Measurements from ENCODE around the gene PASD1.
"Not testable (repeated sequence)": the region's sequence is repeated elsewhere in the genome, so short reads cannot be mapped to it uniquely, and the experiment has no call there.

PASD1 gene, protein sequence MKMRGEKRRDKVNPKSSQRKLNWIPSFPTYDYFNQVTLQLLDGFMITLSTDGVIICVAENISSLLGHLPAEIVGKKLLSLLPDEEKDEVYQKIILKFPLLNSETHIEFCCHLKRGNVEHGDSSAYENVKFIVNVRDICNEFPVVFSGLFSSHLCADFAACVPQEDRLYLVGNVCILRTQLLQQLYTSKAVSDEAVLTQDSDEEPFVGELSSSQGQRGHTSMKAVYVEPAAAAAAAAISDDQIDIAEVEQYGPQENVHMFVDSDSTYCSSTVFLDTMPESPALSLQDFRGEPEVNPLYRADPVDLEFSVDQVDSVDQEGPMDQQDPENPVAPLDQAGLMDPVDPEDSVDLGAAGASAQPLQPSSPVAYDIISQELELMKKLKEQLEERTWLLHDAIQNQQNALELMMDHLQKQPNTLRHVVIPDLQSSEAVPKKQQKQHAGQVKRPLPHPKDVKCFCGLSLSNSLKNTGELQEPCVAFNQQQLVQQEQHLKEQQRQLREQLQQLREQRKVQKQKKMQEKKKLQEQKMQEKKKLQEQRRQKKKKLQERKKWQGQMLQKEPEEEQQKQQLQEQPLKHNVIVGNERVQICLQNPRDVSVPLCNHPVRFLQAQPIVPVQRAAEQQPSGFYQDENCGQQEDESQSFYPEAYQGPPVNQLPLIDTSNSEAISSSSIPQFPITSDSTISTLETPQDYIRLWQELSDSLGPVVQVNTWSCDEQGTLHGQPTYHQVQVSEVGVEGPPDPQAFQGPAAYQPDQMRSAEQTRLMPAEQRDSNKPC

DNA sequence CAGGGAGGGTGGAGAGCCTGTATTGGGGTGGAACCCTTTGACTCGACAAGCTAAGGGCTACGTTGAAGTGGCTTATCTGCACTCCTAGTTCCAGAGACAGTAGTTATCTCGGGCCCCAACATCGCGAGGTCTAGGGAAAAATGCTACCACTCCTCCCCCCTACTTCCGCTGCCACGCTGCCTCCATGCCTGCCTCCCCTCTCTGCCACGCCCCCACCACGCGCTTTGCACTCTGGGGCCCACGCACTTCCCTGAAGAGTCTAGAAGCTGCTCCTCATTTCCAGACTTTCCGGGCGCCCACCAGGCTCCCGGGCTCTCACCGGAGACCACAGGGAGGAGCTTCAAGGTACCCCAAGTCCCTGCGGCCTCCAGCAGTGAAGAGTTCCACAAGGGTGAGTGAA lies at the start of gene PASD1:
TSS of gene PASD1 (plus strand) at position 227 of the 400 bp plus-strand sequence. CDS start 37,879 bp downstream, outside the sequence.
- no peak for DNase-seq (ENCODE audit: low read depth in 4 of 4, low spot score in 1 of 4)

GRCh38 chrX:151515237-151515636 lies 48.2 kb upstream of the PASD1 start:
- DNase-seq (ENCODE audit: low read depth in 4 of 4, low spot score in 1 of 4), result no peak

DNA sequence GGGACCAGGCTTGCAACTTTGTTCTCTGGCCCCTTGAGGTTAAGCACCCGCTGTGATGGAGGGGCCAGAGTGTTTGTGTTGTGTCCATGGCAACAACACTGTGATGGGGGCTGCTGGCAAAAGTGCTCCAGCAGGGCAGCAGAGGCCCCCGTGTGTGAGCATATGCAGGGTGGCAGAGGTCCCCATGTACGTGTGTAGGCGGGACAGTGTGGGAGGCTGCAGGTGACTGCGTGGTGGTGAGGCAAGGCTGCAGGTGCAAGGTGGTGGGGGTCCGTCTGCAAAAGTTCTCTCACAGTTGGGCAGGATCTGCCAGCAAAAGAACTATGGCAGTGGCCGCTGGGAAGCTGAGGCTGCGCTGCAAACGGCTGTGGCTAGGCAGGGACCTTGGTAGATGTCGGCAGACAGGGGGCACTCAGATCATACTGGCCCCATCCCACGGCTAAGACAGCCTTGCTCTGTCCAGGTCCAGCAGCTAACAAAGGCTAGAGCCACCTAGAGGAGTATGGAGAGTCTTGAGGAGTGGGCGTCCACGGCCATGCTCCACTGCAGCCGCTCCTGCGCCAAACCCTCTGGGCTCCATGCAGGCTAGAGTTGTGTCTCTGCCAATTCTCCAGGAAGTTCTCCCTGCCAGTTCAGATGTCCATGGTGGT lies 46.8 kb upstream of the PASD1 start:
- DNase-seq (ENCODE audit: low read depth in 4 of 4, low spot score in 1 of 4), result no peak

DNA sequence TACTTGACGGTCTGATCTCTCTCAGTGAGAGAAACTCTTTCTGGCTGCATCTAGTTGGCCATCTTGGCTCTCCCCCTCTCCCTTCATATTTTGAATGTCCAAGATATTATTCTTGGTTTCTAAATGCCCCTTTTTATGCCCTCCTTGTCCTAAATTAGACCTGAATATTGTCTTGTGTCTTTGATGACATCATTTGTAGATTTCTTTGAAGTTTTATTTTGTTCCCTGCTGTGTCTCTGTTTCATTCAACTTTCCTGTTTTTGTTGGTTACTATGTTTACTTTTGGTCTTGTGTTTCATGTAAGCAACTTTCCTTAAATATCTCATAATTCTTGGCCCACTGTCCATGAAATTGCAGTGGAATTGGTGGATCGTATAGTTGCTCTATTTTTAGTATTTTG lies 46.1 kb upstream of the PASD1 start:
- no peak for DNase-seq (ENCODE audit: low read depth in 4 of 4, low spot score in 1 of 4)

DNA sequence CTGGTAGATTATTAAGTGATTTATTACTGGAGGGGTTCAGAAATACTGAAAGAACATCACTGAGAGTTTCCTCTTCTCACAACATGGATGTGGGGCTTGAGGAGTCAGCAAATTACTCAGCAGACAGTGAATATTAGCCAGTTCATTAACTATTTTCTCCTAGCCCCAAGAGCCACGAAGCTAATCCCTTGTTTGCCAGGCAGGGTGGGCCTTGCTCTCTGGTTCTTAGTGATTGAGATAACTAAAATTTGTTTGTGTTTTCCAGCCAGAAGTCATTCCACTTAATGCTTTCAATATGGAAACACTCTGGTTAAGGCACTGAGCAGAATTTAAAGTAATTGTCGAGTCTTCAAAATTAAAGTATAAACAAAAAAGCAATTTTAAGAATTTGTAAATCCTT lies 40.1 kb upstream of the PASD1 start:
- DNase-seq (ENCODE audit: low read depth in 4 of 4, low spot score in 1 of 4), result no peak

DNA sequence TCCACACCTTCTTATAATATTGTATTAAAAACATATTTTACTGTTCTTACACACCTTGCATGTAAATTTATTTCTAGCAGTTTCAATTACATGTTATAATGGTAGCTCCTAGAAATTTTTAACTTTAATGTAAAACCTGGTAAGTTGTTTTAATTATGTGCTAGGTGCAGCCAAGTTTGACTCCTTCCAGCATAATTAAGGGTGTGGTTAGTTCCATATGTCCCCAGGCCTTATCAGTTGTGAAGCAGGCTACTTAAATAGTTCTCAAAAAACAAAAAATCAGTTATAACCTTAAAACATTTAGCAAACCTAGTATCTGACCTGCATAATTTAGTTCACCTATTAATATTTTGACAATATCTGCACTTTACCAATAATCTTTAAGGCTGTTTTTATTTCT lies 26.9 kb upstream of the PASD1 start:
- DNase-seq (ENCODE audit: low read depth in 4 of 4, low spot score in 1 of 4), result no peak

- DNase-seq (ENCODE audit: low read depth in 4 of 4, low spot score in 1 of 4), result no peak
Observed at GRCh38 chrX:151537572-151537971, 25.9 kb upstream of the PASD1 start.

GRCh38 chrX:151538190-151539122 lies 25.0 kb upstream of the PASD1 start:
- DNase-seq (ENCODE audit: low read depth in 4 of 4, low spot score in 1 of 4), result no peak

GRCh38 chrX:151543706-151544105 lies 19.8 kb upstream of the PASD1 start:
- DNase-seq (ENCODE audit: low read depth in 4 of 4, low spot score in 1 of 4), result no peak

DNA sequence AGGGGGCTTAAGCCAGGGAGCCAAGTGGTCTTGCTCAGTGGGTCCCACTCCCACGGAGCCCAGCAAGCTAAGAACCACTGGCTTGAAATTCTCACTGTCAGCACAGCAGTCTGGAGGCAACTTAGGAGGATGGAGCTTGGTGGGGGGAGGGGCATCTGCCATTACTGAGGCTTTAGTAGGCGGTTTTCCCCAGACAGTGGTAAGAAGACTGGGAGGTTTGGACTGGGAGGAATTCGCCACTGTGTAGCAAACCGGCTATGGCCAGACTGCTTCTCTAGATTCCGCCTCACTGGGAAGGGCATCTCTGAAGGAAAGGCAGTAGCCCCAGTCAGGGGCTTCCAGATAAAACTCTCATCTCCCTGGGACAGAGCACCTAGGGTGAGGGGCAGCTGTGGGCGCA lies 17.2 kb upstream of the PASD1 start:
- DNase-seq (ENCODE audit: low read depth in 4 of 4, low spot score in 1 of 4), result not testable (repeated sequence)

DNA sequence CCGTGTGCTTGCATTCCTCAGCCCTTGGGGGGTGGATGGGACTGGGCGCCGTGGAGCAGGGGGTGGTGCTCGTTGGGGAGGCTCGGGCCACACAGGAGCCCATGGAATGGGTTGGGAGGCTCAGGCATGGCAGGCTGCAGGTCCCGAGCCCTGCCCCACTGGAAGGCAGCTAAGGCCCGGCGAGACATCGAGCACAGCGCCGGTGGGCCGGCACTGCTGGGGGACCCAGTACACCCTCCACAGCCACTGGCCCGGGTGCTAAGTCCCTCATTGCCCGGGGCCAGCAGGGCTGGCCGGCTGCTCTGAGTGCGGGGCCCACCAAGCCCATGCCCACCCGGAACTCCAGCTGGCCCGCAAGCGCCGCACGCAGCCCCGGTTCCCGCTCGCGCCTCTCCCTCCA lies 12.3 kb upstream of the PASD1 start:
- not testable (repeated sequence) for DNase-seq (ENCODE audit: low read depth in 4 of 4, low spot score in 1 of 4)

- DNase-seq (ENCODE audit: low read depth in 4 of 4, low spot score in 1 of 4), result no peak
Observed at GRCh38 chrX:151552743-151553142, 10.7 kb upstream of the PASD1 start.

DNA sequence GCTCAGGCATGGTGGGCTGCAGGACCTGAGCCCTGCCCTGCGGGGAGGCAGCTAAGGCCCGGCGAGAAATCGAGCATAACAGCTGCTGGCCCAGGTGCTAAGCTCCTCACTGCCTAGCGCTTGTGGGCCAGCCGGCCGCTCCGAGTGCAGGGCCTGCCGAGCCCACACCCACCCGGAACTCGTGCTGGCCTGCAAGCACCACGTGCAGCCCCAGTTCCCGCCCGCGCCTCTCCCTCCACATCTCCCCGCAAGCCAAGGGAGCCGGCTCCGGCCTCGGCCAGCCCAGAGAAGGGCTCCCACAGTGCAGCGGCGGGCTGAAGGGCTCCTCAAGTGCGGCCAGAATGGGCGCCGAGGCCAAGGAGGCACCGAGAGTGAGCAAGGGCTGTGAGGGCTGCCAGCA lies 8.2 kb upstream of the PASD1 start:
- not testable (repeated sequence) for DNase-seq (ENCODE audit: low read depth in 4 of 4, low spot score in 1 of 4)

DNA sequence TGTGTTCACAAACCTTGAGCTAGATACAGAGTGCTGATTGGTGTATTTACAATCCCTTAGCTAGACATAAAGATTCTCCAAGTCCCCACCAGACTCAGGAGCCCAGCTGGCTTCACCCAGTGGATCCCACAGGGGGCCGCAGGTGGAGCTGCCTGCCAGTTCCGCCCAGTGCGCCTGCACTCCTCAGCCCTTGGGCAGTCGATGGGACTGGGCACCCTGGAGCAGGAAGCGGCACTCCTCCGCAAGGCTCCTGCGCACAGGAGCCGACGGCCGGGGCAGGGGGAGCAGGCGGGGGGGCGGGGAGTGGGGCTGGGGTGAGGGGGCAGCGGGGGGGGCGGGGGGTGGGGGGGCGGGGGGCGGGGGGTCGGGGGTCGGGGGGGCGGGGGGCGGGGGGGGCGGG lies 990 bp upstream of the PASD1 start:
- DNase-seq (ENCODE audit: low read depth in 4 of 4, low spot score in 1 of 4), result not testable (repeated sequence)

DNA sequence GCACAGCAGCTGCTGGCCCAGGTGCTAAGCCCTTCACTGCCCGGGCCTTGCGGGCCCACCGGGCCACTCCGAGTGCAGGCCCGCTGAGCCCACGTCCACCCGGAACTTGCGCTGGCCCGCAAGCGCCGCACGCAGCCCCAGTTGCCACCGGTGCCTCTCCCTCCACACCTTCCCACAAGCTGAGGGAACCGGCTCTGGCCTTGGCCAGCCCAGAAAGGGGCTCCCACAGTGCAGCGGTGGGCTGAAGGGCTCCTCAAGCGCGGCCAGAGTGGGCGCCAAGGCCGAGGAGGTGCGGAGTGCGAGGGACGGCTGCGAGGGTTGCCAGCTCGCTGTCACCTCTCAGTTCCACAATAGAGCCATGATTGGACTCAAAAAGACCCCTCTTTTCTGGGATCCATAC lies 472 bp upstream of the PASD1 start:
- not testable (repeated sequence) for DNase-seq (ENCODE audit: low read depth in 4 of 4, low spot score in 1 of 4)

- no peak for DNase-seq (ENCODE audit: low read depth in 4 of 4, low spot score in 1 of 4)
Observed at GRCh38 chrX:151564035-151564434, 560 bp downstream of the PASD1 start.

DNA sequence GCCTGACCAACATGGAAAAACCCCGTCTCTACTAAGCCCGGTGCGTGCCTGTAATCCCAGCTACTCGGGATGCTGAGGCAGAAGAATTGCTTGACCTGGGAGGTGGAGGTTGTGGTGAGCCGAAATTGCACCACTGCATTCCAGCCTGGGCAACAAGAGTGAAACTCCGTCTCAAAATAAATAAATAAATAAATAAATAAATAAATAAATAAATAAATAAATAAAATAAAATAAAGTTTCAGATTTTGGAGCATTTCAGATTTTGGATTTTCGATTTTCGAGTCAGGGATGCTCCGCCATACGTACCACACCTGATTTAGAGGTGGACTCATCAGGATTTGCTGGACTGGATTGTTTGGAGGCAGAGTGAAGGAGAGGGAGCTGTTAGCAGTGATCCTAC lies 3.4 kb downstream of the PASD1 start:
- not testable (repeated sequence) for DNase-seq (ENCODE audit: low read depth in 4 of 4, low spot score in 1 of 4)

DNA sequence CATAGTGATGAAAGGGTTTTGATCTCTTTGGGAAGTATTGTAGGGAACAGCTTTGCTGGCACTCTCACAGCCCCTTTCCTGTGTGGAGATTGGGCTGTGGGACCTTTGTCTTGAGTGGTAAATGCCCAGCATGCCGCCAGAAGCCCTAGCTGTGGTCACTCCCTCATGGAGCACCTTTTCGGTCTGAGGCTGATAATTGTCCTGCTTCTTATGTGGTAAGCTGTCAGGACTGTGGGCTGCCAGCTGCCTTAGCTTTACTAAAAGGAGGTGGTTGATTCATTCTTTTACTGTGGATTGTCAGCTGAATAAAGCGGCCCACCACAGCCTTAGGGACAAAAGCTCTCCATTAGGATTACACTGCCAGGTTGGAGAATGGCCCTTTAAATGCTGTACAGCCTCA lies 7.1 kb downstream of the PASD1 start:
- no peak for DNase-seq (ENCODE audit: low read depth in 4 of 4, low spot score in 1 of 4)

DNA sequence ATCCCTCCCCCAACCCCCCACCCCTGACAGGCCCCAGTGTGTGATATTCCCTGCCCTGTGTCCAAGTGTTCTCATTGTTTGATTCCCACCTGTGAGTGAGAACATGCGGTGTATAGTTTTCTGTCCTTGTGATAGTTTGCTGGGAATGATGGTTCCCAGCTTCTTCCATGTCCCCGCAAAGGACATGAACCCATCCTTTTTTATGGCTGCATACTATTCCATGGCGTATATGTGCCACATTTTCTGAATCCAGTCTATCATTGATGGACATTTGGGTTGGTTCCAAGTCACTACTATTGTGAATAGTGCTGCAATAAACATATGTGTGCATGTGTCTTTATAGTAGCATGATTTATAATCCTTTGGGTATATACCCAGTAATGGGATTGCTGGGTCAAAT lies 29.9 kb downstream of the PASD1 start:
- DNase-seq (ENCODE audit: low read depth in 4 of 4, low spot score in 1 of 4), result not testable (repeated sequence)

- DNase-seq (ENCODE audit: low read depth in 4 of 4, low spot score in 1 of 4), result no peak
Observed at GRCh38 chrX:151596282-151596681, 32.8 kb downstream of the PASD1 start.

DNA sequence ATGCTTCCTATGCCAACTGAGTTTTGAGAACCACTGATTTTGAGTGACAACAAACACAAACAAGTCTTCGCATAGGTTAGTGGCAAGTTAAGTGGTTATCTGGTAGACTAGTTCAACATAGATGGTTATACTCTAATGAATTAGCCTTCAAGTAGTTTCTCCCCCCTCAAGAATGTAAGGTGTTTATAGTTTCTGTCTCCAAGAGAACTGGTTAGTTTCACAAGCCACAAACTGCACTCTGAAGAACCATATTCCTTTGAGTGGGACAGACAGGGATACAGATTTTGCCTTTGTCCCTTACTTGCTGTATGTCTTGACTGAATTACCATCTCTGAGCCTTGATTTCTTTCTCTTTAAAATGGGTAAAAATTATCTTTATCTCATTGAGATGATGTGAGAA lies 41.5 kb downstream of the PASD1 start:
- no peak for DNase-seq (ENCODE audit: low read depth in 4 of 4, low spot score in 1 of 4)
